Upper lobe of right lung (tissue), 1 donor: Measurements from ENCODE around the gene COX15. TPM values are rescaled to one million over a fixed set of nuclear protein-coding genes. Genes with fewer than 3 reads are reported as not detected.

Experiments used
- ATAC-seq: fragments of 200-7000 bp; cut with Tn5 transposase; one replicate; pipeline ENCODE4 v1.9.1; 2020; ENCODE audit warnings: mild to moderate bottlenecking, moderate library complexity
- DNase-seq: peaks from one replicate; pipeline ENCODE4 v3.0.0-alpha.2; 2020
- H3K27ac ChIP-seq: fragments of 200-600 bp; one replicate; pipeline ENCODE4 v1.8.0; 2022
- H3K27me3 ChIP-seq: fragments of 200-600 bp; one replicate; pipeline ENCODE4 v1.8.0; 2022; ENCODE audit warnings: mild to moderate bottlenecking
- H3K36me3 ChIP-seq: fragments of 200-600 bp; one replicate; pipeline ENCODE4 v1.8.0; 2022
- H3K4me1 ChIP-seq: fragments of 200-600 bp; one replicate; pipeline ENCODE4 v1.8.0; 2022
- H3K4me3 ChIP-seq: fragments of 200-600 bp; one replicate; pipeline ENCODE4 v1.8.0; 2022; ENCODE audit warnings: mild to moderate bottlenecking
- H3K9me3 ChIP-seq: fragments of 200-600 bp; one replicate; pipeline ENCODE4 v1.8.0; 2022
- intact Hi-C: fragments of 100-400 bp; cut with DNase I; formaldehyde crosslinking; loops from one replicate; pipeline ENCODE4 v1.11.0; 2022
- total RNA-seq: library from RNA; stranded (reverse); fragmentation: NEBNext Ultra II Directional; extraction: Animal tissue kit (Norgen Biotek cat#: 25700); gene quantifications from one replicate; pipeline ENCODE4 v1.2.1, GENCODE V29; 2021
- TF ChIP-seq, protein P1 (sequence below): fragments of 200-600 bp; IDR thresholded peaks from one replicate; pipeline ENCODE4 v1.8.0; 2022; ENCODE audit warnings: antibody characterized with exemption
- donor health status: DM: no; HTN: yes; CAD: no; lungs with severe emphysema.

The COX15 gene
- total RNA-seq, 1 donor from 2014 or later, result 32.2 TPM

DNA sequence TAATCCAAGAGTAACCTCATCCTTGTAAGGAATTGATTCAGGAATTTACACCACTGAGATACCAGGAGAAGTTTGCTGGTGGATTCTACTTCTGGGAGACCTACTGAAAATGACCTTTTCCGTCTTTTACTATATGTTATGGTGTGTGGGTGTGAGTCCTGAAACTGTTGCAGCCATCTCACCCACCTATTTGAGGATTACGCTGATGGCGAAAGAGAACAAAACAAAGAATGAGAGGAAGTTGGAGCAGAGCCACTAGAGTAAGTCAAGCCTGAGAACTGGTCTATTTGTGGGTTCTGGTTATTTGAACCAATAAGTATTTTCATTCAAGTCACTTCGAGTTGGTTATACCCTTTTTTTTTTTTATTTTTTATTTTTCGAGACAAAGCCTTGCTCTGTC is 37.8 kb upstream of the COX15 start:
- no peaks in the 10 kb centered on the region for H3K9me3 ChIP-seq
- H3K27ac ChIP-seq, result no peak overlapping the region

DNA sequence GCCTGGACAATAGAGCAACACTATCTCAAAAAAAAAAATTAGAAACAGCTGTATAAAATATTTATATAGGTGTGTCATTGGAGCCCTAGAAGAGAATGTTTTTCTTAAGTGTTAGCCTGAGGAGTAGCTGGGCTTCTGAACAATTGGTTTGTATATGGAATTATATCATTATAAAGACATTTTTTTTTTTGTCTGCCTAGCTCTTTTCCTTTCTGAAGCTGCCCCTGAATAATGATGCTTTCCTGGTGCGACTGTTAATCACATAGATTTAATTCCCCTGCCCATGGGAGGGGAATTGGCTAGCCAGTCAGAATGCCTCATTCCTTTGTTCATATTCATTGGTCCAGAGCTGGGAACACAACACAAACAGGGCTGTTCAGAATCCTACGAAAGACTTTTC is 36.6 kb upstream of the COX15 start:
- DNase-seq (no peak), ATAC-seq (no peak)
- Histone ChIP-seq H3K27ac (no peak overlapping the region), H3K9me3 (no peaks in the 10 kb centered on the region), H3K4me1 (no peaks in the 10 kb centered on the region), H3K27me3 (no peaks in the 10 kb centered on the region), H3K36me3 (no peaks in the 10 kb centered on the region), H3K4me3 (no peak overlapping the region)
- intact Hi-C loops, result no loop called here
- TF ChIP-seq, protein P1, sequence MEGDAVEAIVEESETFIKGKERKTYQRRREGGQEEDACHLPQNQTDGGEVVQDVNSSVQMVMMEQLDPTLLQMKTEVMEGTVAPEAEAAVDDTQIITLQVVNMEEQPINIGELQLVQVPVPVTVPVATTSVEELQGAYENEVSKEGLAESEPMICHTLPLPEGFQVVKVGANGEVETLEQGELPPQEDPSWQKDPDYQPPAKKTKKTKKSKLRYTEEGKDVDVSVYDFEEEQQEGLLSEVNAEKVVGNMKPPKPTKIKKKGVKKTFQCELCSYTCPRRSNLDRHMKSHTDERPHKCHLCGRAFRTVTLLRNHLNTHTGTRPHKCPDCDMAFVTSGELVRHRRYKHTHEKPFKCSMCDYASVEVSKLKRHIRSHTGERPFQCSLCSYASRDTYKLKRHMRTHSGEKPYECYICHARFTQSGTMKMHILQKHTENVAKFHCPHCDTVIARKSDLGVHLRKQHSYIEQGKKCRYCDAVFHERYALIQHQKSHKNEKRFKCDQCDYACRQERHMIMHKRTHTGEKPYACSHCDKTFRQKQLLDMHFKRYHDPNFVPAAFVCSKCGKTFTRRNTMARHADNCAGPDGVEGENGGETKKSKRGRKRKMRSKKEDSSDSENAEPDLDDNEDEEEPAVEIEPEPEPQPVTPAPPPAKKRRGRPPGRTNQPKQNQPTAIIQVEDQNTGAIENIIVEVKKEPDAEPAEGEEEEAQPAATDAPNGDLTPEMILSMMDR, result no peak

More for the DNA sequence above, 37.8 kb upstream of the COX15 start:
- ATAC-seq, result no peak
- Histone ChIP-seq H3K4me3 (no peak overlapping the region), H3K27me3 (no peaks in the 10 kb centered on the region), H3K4me1 (no peaks in the 10 kb centered on the region), H3K36me3 (no peaks in the 10 kb centered on the region)
- intact Hi-C loops, result no loop called here
- TF ChIP-seq, protein P1, result no peak
- DNase-seq, result no peak

DNA sequence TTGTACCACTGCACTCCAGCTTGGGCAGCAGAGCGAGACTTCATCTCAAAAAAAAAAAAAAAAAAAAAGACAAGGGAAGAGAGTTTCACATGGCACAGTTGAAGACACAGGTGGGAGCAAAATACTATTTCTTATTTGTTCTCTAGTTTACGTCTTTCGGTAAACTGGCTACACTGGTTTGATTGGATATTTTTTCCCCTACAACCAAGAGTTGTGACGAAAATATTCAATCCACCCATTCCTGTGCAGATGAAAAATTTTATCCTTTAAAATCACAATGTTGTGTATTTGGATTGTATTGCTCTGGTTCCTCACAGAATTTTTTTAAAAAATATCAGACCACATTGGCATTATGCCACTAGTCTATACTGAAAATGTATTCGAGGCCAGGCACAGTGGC is 36.0 kb upstream of the COX15 start:
- H3K27ac ChIP-seq, result no peak overlapping the region
- H3K9me3 ChIP-seq, result no peaks in the 10 kb centered on the region
- no peak overlapping the region for H3K4me3 ChIP-seq
- TF ChIP-seq, protein P1, result no peak
- ATAC-seq, result no peak
- no peaks in the 10 kb centered on the region for H3K36me3 ChIP-seq
- H3K4me1 ChIP-seq, result no peaks in the 10 kb centered on the region
- H3K27me3 ChIP-seq, result no peaks in the 10 kb centered on the region
- no peak for DNase-seq
- intact Hi-C loops, result no loop called here

DNA sequence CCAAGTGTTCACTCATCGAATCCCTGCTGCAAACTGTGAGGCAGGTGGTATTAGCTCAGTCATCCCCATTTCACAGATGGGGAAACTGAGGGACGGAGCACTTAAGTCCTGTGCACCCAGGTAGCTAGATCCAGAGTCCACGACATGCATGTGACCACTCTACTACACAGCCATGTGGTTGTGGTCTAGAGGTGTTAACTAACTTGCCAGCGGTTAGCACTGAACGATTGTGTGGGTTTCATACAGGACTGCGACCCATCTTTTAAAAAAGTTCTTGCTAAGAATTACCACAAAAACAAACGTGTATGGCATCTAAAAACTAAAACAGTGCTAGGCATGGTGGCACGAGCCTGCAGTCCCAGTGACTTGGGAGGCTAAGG is 34.4 kb upstream of the COX15 start:
- TF ChIP-seq, protein P1, result no peak
- H3K4me1 ChIP-seq, result no peaks in the 10 kb centered on the region
- H3K36me3 ChIP-seq, result no peaks in the 10 kb centered on the region
- ATAC-seq (peak; percentile 17), DNase-seq (no peak)
- intact Hi-C loops, result no loop called here
- no peaks in the 10 kb centered on the region for H3K9me3 ChIP-seq
- H3K4me3 ChIP-seq, result no peak overlapping the region
- H3K27me3 ChIP-seq, result no peaks in the 10 kb centered on the region
- no peak overlapping the region for H3K27ac ChIP-seq

DNA sequence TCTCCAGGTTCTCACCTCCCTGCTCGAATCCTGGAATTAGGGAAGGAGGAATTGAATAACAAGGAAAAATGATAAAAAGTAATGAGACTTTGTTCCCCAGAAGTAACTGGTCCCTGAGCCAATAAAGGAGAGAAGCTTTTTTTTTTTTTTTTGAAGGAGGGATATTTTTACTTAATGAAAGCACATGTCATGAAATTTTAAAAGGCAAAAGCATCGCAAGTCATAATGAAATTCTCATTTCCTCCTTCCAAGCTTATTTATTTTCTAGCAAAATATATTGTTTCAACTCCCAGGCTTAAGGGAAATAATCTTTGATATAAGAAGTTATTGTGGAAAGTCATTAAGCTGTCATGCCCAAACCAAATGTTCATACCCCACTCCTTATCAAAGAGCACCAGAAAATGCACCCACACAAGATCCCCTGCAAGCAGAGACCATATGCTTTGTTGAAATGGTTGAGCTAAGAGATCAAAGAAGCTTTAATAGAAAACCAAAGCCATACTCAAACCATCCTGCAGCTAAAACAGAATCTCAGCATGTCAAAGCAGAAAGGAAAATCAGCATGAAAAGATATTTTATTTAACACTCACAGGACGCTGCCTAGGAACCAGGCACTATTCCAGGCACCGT is 33.9 kb upstream of the COX15 start:
- no peaks in the 10 kb centered on the region for H3K9me3 ChIP-seq
- H3K4me3 ChIP-seq, result no peak overlapping the region
- ATAC-seq (no peak), DNase-seq (no peak)
- H3K36me3 ChIP-seq, result peaks cover 1% of the 10 kb centered on the region
- intact Hi-C loops, result no loop called here
- no peaks in the 10 kb centered on the region for H3K4me1 ChIP-seq
- TF ChIP-seq, protein P1, result no peak
- H3K27ac ChIP-seq, result no peak overlapping the region
- H3K27me3 ChIP-seq, result no peaks in the 10 kb centered on the region

DNA sequence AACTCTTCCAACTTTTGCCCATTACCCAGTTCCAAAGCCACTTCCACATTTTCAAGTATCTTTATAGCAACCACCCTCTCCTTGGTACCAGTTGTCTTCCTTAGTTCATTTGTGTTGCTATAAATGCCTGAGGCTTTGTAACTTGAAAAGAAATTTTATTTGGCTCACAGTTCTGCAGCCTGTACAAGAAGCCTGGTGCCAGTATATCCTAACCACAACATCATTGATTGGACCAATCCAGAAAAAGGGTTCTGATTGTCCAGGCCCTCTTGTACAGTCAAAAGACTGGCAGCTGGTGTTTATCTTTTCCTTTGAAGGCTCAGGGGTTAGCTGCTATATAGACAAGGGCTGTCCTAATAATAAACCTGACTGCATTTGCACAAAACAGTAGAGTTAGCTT is 29.4 kb upstream of the COX15 start:
- H3K27ac ChIP-seq, result no peak overlapping the region
- no peak for DNase-seq
- TF ChIP-seq, protein P1, result no peak
- H3K36me3 ChIP-seq, result peaks cover 41% of the 10 kb centered on the region
- no peak for ATAC-seq
- H3K9me3 ChIP-seq, result no peaks in the 10 kb centered on the region
- intact Hi-C loops, result no loop called here
- H3K4me1 ChIP-seq, result no peaks in the 10 kb centered on the region
- H3K4me3 ChIP-seq, result no peak overlapping the region
- no peaks in the 10 kb centered on the region for H3K27me3 ChIP-seq
